WERI-Rb-1 (cell line): Measurements from ENCODE around the gene LAPTM5.

Experiments
- DNase-seq: peaks from one replicate; pipeline ENCODE4 v3.0.0-alpha.2; 2020
- H3K27ac ChIP-seq: fragments of 250-450 bp; sonication (Bioruptor Pico); 2 replicates; pipeline ENCODE4 v1.5.1; 2020; ENCODE audit warnings: mild to moderate bottlenecking, moderate library complexity
- H3K27me3 ChIP-seq: fragments of 250-450 bp; sonication (Bioruptor Pico); 2 replicates; pipeline ENCODE4 v1.5.1; 2021; ENCODE audit warnings: mild to moderate bottlenecking, low read depth, moderate library complexity; ENCODE audit not compliant: insufficient read depth, severe bottlenecking
- H3K36me3 ChIP-seq: fragments of 250-450 bp; sonication (Bioruptor Pico); 2 replicates; pipeline ENCODE4 v1.5.1; 2020; ENCODE audit warnings: mild to moderate bottlenecking, moderate library complexity
- H3K4me3 ChIP-seq: 2 replicates; pipeline ENCODE4 v1.5.1; 2011; ENCODE audit warnings: low read depth, mild to moderate bottlenecking, control low read depth, low read length
- H3K9me3 ChIP-seq: fragments of 250-450 bp; sonication (Bioruptor Pico); 2 replicates; pipeline ENCODE4 v1.5.1; 2021; ENCODE audit warnings: mild to moderate bottlenecking, moderate library complexity; ENCODE audit not compliant: severe bottlenecking
- CTCF ChIP-seq: IDR thresholded peaks from 2 replicates; pipeline ENCODE4 v1.5.1; 2011; ENCODE audit warnings: low read depth, mild to moderate bottlenecking, control low read depth, inconsistent platforms, low read length

Gene LAPTM5

DNA sequence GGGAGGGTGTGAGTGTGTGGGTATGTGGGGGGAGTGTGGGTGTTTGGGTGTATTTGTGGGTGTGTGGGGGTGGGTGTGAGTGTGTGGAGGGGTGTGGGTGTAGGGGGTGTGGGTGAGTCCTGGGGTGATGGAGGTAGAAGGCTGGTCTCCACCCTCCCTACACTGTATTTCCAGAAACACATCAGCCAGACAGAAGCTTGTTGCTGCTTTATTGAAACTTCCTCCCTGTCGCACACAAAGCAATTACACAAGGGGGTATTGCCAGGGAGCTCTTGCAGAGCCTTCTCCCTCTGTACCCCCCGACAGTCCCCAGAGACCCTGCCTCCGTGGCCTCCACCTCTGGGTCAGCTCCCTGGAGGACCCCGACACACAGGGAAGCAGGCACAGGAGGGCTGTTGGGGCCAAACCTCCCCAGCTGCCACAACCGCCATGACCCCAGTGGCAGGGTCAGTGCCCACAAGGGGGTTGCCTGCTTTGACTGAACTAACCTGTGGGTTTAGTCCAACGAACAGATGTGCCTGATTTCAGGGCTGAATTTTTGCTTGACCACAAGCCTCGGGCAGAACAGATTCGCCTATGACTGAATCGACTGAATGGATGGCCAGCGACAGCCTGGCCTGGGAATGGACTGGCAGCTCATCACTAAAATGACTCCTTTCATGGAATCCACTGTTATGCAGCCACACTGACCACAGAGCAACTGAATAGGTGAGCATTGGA lies 25.1 kb downstream of the LAPTM5 start:
- no peak for DNase-seq
- no peaks in the 10 kb centered on the region for H3K36me3 ChIP-seq
- no peaks in the 10 kb centered on the region for H3K9me3 ChIP-seq
- TF ChIP-seq CTCF: no peak
- H3K4me3 ChIP-seq: no peak overlapping the region
- peak overlapping the region; percentile 46 for H3K27ac ChIP-seq
- no peaks in the 10 kb centered on the region for H3K27me3 ChIP-seq

- no peak for TF ChIP-seq CTCF
- Histone ChIP-seq H3K27ac (no peak overlapping the region), H3K36me3 (no peaks in the 10 kb centered on the region), H3K4me3 (no peak overlapping the region), H3K9me3 (no peaks in the 10 kb centered on the region), H3K27me3 (no peaks in the 10 kb centered on the region)
- DNase-seq: no peak
These were observed 25.7 kb downstream of the LAPTM5 start for GRCh38 chr1:30731806-30732276.

- no peak overlapping the region for H3K27ac ChIP-seq
- DNase-seq: no peak
- no peaks in the 10 kb centered on the region for H3K36me3 ChIP-seq
- no peaks in the 10 kb centered on the region for H3K9me3 ChIP-seq
- no peak for TF ChIP-seq CTCF
- no peaks in the 10 kb centered on the region for H3K27me3 ChIP-seq
- H3K4me3 ChIP-seq: no peak overlapping the region
These were observed 26.3 kb downstream of the LAPTM5 start for GRCh38 chr1:30731109-30731805.

DNA sequence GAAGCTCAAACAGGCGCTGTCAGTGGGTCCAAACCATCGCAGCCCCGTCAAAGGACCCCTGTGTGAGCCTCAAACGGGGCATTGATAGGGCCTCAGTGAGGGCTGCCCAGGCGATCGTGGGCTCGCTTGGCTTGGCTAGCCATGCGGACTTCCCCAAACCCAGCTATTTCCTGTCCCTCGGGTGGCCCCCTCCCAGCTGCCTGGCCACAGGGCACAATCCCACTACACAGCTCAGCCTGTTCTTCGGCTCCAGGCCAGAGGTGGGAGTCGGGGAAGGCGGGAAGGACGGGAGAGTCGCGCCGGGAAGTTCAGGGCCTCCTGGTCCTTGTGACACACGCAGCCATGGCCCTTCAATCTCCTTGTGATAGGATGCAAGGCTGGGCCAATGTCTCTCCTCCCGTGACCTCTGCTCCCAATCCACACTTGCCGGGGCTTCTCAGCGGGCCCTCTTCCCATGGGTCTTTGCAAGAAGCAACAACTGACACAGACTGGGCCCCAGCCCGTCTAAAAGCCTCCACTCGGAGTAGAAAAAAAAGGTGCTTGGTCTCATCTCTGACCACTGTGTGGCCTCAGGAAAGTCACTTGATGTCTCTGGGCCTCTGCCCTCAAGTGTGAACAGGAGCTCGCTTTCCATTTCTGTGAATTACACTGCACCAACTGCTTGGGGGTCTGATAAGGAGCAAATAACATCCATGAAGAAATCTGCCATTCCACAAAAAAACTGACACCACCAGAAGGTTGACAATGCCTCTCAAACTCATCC lies 27.0 kb downstream of the LAPTM5 start:
- no peaks in the 10 kb centered on the region for H3K27me3 ChIP-seq
- H3K36me3 ChIP-seq: no peaks in the 10 kb centered on the region
- TF ChIP-seq CTCF: no peak
- no peaks in the 10 kb centered on the region for H3K9me3 ChIP-seq
- H3K4me3 ChIP-seq: no peak overlapping the region
- DNase-seq: no peak
- H3K27ac ChIP-seq: no peak overlapping the region

GRCh38 chr1:30729901-30730300 lies 27.7 kb downstream of the LAPTM5 start:
- TF ChIP-seq CTCF: no peak
- Histone ChIP-seq H3K27ac (no peak overlapping the region), H3K27me3 (no peaks in the 10 kb centered on the region), H3K9me3 (no peaks in the 10 kb centered on the region), H3K4me3 (no peak overlapping the region), H3K36me3 (no peaks in the 10 kb centered on the region)
- DNase-seq: no peak
